GM21786 (cell line): ENCODE measurements around the gene SCML1.

Source experiments
- ATAC-seq: cut with Tn5 transposase; IDR thresholded peaks from one replicate; pipeline ENCODE4 v1.9.1; 2021; ENCODE audit not compliant: unreplicated experiment

SCML1 gene

GRCh38 chrX:17788956-17789562, 51.8 kb downstream of the SCML1 start:
- ATAC-seq, result no peak

- ATAC-seq, result no peak
Observed at GRCh38 chrX:17792826-17793225, 55.5 kb downstream of the SCML1 start.

- ATAC-seq, result no peak
Observed at GRCh38 chrX:17798921-17799320, 61.6 kb downstream of the SCML1 start.

- no peak for ATAC-seq
Observed at GRCh38 chrX:17801431-17801830, 64.1 kb downstream of the SCML1 start.

- ATAC-seq, result no peak
Observed at GRCh38 chrX:17802756-17803155, 65.5 kb downstream of the SCML1 start.

- ATAC-seq, result no peak
Observed at GRCh38 chrX:17803449-17803848, 66.2 kb downstream of the SCML1 start.
